Suprapubic skin (tissue), 4 donors: Measurements from ENCODE around the gene ASPRV1.

ENCODE experiments used
- CTCF ChIP-seq, 2 donors: fragments of 200-600 bp in 1 of 2; fragments of 450-650 bp in 1 of 2; sonication (generic) in 1 of 2; IDR thresholded peaks; one replicate each; pipeline ENCODE4 v1.5.1; 2016 to 2019; ENCODE audit warnings: antibody characterized with exemption in 2 of 2, mild to moderate bottlenecking in 1 of 2, moderate library complexity in 1 of 2
- POLR2A ChIP-seq, 2 donors: fragments of 450-650 bp; IDR thresholded peaks; one replicate each; pipeline ENCODE4 v1.6.1; 2017; ENCODE audit warnings: antibody characterized with exemption in 2 of 2, mild to moderate bottlenecking in 2 of 2, moderate library complexity in 2 of 2
- POLR2AphosphoS5 ChIP-seq, 3 donors: sonication (generic); formaldehyde crosslinking; IDR thresholded peaks; one replicate each; pipeline ENCODE4 v1.6.1; 2017; ENCODE audit warnings: antibody characterized with exemption in 3 of 3

- TF ChIP-seq POLR2A (IDR thresholded peaks at IDR 0.05) (no peak), POLR2AphosphoS5 (IDR thresholded peaks at IDR 0.05) (no peak), CTCF (IDR thresholded peaks at IDR 0.05) (no peak)
Measured at GRCh38 chr2:69960821-69961220, 610 bp downstream of the ASPRV1 start.
